WTC11 (cell line): Measurements from ENCODE around the gene SMIM13. TPM values are rescaled to one million over a fixed set of nuclear protein-coding genes. Genes with fewer than 3 reads are reported as not detected.
A peak's percentile ranks its signal among the peaks of the same experiment; 100 is the strongest.

Experiments
- ATAC-seq: fragments of 200-7000 bp; cut with Tn5 transposase; 2 replicates; pipeline ENCODE4 v1.10.0; 2021; ENCODE audit warnings: mild to moderate bottlenecking, moderate library complexity
- CTCF ChIA-PET: fragments of 300-600 bp; sonication (Branson Sonifier 250); formaldehyde crosslinking; loops from one replicate; lab custom pipeline; 2021; ENCODE audit warnings: antibody characterized with exemption; lab: Charles Lee
- POLR2A ChIA-PET: fragments of 350-600 bp; sonication (Branson Sonifier 250); formaldehyde crosslinking; loops from one replicate; lab custom pipeline; 2021; ENCODE audit warnings: antibody characterized with exemption; lab: Charles Lee
- DNase-seq: peaks from one replicate; pipeline ENCODE4 v3.0.0; 2021; ENCODE audit warnings: low spot score
- H3K27ac Mint-ChIP-seq: 2 replicates; pipeline ENCODE4 v1.8.0; 2021; ENCODE audit warnings: mixed read lengths
- H3K27me3 Mint-ChIP-seq: 2 replicates; pipeline ENCODE4 v1.8.0; 2021; ENCODE audit warnings: low read depth, mild to moderate bottlenecking, moderate library complexity, mixed read lengths
- H3K36me3 Mint-ChIP-seq: 2 replicates; pipeline ENCODE4 v1.8.0; 2021; ENCODE audit warnings: mixed read lengths
- H3K4me1 Mint-ChIP-seq: 2 replicates; pipeline ENCODE4 v1.8.0; 2022; ENCODE audit warnings: mixed read lengths
- H3K4me3 Mint-ChIP-seq: 2 replicates; pipeline ENCODE4 v1.8.0; 2021; ENCODE audit warnings: mild to moderate bottlenecking, moderate library complexity, mixed read lengths
- H3K9me3 Mint-ChIP-seq: 2 replicates; pipeline ENCODE4 v1.8.0; 2021; ENCODE audit warnings: mixed read lengths
- CREB1 ChIP-seq: sonication (generic); formaldehyde crosslinking; IDR thresholded peaks from 2 replicates; pipeline ENCODE4 v1.8.0; 2023; ENCODE audit warnings: mild to moderate bottlenecking, missing genetic modification reagents
- EMX1 ChIP-seq: fragments of 250-450 bp; sonication (Bioruptor Pico); IDR thresholded peaks from 2 replicates; pipeline ENCODE4 v1.8.0; 2021; ENCODE audit warnings: mild to moderate bottlenecking
- NFATC4 ChIP-seq: fragments of 250-450 bp; sonication (Bioruptor Pico); IDR thresholded peaks from 2 replicates; pipeline ENCODE4 v1.9.0; 2021; ENCODE audit warnings: mild to moderate bottlenecking
- NR2C2 ChIP-seq: sonication (generic); formaldehyde crosslinking; IDR thresholded peaks from 2 replicates; pipeline ENCODE4 v1.8.0; 2022; ENCODE audit warnings: mild to moderate bottlenecking, missing genetic modification reagents
- TP53 ChIP-seq: sonication (generic); formaldehyde crosslinking; IDR thresholded peaks from 2 replicates; pipeline ENCODE4 v1.8.1; 2023; ENCODE audit warnings: mild to moderate bottlenecking, missing genetic modification reagents
- ZBTB21 ChIP-seq: sonication (generic); formaldehyde crosslinking; IDR thresholded peaks from 2 replicates; pipeline ENCODE4 v1.8.1; 2023; ENCODE audit warnings: mild to moderate bottlenecking, missing genetic modification reagents, borderline replicate concordance
- ZNF121 ChIP-seq: sonication (generic); formaldehyde crosslinking; IDR thresholded peaks from 2 replicates; pipeline ENCODE4 v1.8.0; 2023; ENCODE audit warnings: missing genetic modification reagents
- ZNF416 ChIP-seq: fragments of 250-450 bp; sonication (Bioruptor Pico); IDR thresholded peaks from 2 replicates; pipeline ENCODE4 v1.9.0; 2021; ENCODE audit warnings: mild to moderate bottlenecking, inconsistent platforms
- total RNA-seq: library from RNA; stranded (reverse); gene quantifications from 3 replicates; pipeline ENCODE4 v1.2.3, GENCODE V29; 2021
- TF ChIP-seq, protein P1 (sequence below): fragments of 250-450 bp; sonication (Bioruptor Pico); IDR thresholded peaks from 2 replicates; pipeline ENCODE4 v1.9.0; 2021; ENCODE audit warnings: mild to moderate bottlenecking, borderline replicate concordance
- TF ChIP-seq, protein P2 (sequence below): sonication (generic); formaldehyde crosslinking; IDR thresholded peaks from 2 replicates; pipeline ENCODE4 v1.8.0; 2022; ENCODE audit warnings: mild to moderate bottlenecking, missing genetic modification reagents
- TF ChIP-seq, protein P3 (sequence below): fragments of 250-450 bp; sonication (Bioruptor Pico); IDR thresholded peaks from 2 replicates; pipeline ENCODE4 v1.8.0; 2021; ENCODE audit warnings: mild to moderate bottlenecking
- TF ChIP-seq, protein P4 (sequence below): sonication (generic); formaldehyde crosslinking; IDR thresholded peaks from 2 replicates; pipeline ENCODE4 v1.8.1; 2023; ENCODE audit warnings: mild to moderate bottlenecking, moderate library complexity, missing genetic modification reagents
- TF ChIP-seq, protein P5 (sequence below): sonication (generic); formaldehyde crosslinking; IDR thresholded peaks from 2 replicates; pipeline ENCODE4 v1.8.0; 2023; ENCODE audit warnings: missing genetic modification reagents
- TF ChIP-seq, protein P6 (sequence below): fragments of 250-450 bp; sonication (Bioruptor Pico); IDR thresholded peaks from 2 replicates; pipeline ENCODE4 v1.9.0; 2021; ENCODE audit warnings: mild to moderate bottlenecking

Gene SMIM13
- total RNA-seq, 1 experiment from 2014 or later, result 9.7 TPM

DNA sequence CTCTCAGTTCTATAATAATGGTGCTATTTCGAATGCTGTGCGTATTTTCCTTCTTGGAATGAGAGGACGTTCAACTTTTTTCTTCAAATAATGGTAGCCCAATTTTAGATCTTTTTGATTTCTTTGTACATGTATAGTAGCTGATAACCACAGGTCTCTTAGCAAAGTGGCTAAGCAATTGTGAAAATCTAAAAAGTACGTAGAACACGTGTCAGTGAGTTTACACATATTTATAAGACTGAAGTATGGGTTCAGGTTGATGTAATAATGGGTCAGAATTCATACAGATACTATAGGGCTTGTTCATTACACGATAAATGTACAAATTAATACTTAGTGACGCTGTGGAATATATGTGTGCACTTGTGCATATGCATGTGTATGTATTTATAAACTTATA, 1.3 kb downstream of the SMIM13 start (continued):
- TF ChIP-seq ZBTB21 (CRISPR knock-in tag) (no peak), NFATC4 (CRISPR knock-in tag) (no peak), ZNF416 (CRISPR knock-in tag) (no peak), CREB1 (CRISPR knock-in tag) (no peak), EMX1 (CRISPR knock-in tag) (no peak), NR2C2 (CRISPR knock-in tag) (no peak), ZNF121 (CRISPR knock-in tag) (no peak)
- TF ChIP-seq, protein P1, sequence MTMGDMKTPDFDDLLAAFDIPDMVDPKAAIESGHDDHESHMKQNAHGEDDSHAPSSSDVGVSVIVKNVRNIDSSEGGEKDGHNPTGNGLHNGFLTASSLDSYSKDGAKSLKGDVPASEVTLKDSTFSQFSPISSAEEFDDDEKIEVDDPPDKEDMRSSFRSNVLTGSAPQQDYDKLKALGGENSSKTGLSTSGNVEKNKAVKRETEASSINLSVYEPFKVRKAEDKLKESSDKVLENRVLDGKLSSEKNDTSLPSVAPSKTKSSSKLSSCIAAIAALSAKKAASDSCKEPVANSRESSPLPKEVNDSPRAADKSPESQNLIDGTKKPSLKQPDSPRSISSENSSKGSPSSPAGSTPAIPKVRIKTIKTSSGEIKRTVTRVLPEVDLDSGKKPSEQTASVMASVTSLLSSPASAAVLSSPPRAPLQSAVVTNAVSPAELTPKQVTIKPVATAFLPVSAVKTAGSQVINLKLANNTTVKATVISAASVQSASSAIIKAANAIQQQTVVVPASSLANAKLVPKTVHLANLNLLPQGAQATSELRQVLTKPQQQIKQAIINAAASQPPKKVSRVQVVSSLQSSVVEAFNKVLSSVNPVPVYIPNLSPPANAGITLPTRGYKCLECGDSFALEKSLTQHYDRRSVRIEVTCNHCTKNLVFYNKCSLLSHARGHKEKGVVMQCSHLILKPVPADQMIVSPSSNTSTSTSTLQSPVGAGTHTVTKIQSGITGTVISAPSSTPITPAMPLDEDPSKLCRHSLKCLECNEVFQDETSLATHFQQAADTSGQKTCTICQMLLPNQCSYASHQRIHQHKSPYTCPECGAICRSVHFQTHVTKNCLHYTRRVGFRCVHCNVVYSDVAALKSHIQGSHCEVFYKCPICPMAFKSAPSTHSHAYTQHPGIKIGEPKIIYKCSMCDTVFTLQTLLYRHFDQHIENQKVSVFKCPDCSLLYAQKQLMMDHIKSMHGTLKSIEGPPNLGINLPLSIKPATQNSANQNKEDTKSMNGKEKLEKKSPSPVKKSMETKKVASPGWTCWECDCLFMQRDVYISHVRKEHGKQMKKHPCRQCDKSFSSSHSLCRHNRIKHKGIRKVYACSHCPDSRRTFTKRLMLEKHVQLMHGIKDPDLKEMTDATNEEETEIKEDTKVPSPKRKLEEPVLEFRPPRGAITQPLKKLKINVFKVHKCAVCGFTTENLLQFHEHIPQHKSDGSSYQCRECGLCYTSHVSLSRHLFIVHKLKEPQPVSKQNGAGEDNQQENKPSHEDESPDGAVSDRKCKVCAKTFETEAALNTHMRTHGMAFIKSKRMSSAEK (CRISPR knock-in tag), result no peak
- TF ChIP-seq, protein P2, sequence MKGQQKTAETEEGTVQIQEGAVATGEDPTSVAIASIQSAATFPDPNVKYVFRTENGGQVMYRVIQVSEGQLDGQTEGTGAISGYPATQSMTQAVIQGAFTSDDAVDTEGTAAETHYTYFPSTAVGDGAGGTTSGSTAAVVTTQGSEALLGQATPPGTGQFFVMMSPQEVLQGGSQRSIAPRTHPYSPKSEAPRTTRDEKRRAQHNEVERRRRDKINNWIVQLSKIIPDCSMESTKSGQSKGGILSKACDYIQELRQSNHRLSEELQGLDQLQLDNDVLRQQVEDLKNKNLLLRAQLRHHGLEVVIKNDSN, result no peak
- TF ChIP-seq, protein P3, sequence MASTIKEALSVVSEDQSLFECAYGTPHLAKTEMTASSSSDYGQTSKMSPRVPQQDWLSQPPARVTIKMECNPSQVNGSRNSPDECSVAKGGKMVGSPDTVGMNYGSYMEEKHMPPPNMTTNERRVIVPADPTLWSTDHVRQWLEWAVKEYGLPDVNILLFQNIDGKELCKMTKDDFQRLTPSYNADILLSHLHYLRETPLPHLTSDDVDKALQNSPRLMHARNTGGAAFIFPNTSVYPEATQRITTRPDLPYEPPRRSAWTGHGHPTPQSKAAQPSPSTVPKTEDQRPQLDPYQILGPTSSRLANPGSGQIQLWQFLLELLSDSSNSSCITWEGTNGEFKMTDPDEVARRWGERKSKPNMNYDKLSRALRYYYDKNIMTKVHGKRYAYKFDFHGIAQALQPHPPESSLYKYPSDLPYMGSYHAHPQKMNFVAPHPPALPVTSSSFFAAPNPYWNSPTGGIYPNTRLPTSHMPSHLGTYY (CRISPR knock-in tag), result no peak

DNA sequence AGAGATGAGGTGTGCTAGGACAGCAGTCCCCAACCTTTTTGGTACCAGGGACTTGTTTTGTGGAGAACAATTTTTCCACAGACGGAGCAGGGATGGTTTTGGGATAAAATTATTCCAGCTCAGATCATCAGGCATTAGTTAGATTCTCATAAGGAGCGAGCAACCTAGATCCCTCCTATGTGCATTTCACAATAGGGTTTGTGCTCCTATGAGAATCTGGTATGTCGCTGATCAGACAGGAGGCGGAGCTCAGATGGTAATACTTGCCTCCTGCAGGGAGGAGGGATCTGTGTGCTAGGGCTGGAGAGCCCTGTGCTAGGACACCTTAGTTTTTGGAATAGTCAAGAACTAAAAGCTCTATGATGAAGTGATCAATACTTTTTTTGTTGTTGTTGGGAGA, 2.5 kb downstream of the SMIM13 start:
- peaks cover 31% of the 10 kb centered on the region for H3K4me1 Mint-ChIP-seq
- peak overlapping the region; percentile 91 for H3K4me3 Mint-ChIP-seq
- TF ChIP-seq, protein P4, sequence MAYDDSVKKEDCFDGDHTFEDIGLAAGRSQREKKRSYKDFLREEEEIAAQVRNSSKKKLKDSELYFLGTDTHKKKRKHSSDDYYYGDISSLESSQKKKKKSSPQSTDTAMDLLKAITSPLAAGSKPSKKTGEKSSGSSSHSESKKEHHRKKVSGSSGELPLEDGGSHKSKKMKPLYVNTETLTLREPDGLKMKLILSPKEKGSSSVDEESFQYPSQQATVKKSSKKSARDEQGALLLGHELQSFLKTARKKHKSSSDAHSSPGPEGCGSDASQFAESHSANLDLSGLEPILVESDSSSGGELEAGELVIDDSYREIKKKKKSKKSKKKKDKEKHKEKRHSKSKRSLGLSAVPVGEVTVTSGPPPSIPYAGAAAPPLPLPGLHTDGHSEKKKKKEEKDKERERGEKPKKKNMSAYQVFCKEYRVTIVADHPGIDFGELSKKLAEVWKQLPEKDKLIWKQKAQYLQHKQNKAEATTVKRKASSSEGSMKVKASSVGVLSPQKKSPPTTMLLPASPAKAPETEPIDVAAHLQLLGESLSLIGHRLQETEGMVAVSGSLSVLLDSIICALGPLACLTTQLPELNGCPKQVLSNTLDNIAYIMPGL (CRISPR knock-in tag), result no peak
- no peak for TF ChIP-seq TP53 (CRISPR knock-in tag)
- TF ChIP-seq, protein P5, sequence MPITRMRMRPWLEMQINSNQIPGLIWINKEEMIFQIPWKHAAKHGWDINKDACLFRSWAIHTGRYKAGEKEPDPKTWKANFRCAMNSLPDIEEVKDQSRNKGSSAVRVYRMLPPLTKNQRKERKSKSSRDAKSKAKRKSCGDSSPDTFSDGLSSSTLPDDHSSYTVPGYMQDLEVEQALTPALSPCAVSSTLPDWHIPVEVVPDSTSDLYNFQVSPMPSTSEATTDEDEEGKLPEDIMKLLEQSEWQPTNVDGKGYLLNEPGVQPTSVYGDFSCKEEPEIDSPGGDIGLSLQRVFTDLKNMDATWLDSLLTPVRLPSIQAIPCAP (CRISPR knock-in tag), result no peak
- TF ChIP-seq, protein P6, sequence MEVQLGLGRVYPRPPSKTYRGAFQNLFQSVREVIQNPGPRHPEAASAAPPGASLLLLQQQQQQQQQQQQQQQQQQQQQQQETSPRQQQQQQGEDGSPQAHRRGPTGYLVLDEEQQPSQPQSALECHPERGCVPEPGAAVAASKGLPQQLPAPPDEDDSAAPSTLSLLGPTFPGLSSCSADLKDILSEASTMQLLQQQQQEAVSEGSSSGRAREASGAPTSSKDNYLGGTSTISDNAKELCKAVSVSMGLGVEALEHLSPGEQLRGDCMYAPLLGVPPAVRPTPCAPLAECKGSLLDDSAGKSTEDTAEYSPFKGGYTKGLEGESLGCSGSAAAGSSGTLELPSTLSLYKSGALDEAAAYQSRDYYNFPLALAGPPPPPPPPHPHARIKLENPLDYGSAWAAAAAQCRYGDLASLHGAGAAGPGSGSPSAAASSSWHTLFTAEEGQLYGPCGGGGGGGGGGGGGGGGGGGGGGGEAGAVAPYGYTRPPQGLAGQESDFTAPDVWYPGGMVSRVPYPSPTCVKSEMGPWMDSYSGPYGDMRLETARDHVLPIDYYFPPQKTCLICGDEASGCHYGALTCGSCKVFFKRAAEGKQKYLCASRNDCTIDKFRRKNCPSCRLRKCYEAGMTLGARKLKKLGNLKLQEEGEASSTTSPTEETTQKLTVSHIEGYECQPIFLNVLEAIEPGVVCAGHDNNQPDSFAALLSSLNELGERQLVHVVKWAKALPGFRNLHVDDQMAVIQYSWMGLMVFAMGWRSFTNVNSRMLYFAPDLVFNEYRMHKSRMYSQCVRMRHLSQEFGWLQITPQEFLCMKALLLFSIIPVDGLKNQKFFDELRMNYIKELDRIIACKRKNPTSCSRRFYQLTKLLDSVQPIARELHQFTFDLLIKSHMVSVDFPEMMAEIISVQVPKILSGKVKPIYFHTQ (CRISPR knock-in tag), result no peak
- H3K27ac Mint-ChIP-seq, result peak overlapping the region; percentile 79
- DNase-seq (peak; percentile 27), ATAC-seq (peak; percentile 6; the same call in 1 of the 2 replicates)
- ChIA-PET POLR2A (no interaction called here), CTCF (interaction anchor here (1.0 to 2.7 kb wide), 4 partner anchors 27 to 146 kb away, joined by 3 to 13 read pairs (median 4); no protein-coding TSS in a partner anchor)
- H3K9me3 Mint-ChIP-seq, result peaks cover 1% of the 10 kb centered on the region; the same call in 1 of the 2 replicates
- no peaks in the 10 kb centered on the region; the same call in 1 of the 2 replicates for H3K27me3 Mint-ChIP-seq
- peaks cover 13% of the 10 kb centered on the region for H3K36me3 Mint-ChIP-seq
